SK-N-SH (cell line): ENCODE data around the gene SMARCA1. TPM values are rescaled to one million over a fixed set of nuclear protein-coding genes. Genes with fewer than 3 reads are reported as not detected.

Experiments used
- CTCF ChIA-PET: fragments of 300-600, 350-600 bp; formaldehyde crosslinking; extraction: SDS; loops from one replicate; lab custom pipeline; 2021; lab: Yijun Ruan, JAX
- POLR2A ChIA-PET: fragments of 350-600 bp; sonication (Branson Sonifier 250); formaldehyde crosslinking; extraction: SDS; loops from one replicate; lab custom pipeline; 2020; ENCODE audit warnings: antibody characterized with exemption, inconsistent platforms; lab: Yijun Ruan, JAX
- DNase-seq: peaks from one replicate; pipeline ENCODE4 v3.0.0; 2012
- H2AFZ ChIP-seq: fragments of 200-600 bp; sonication (generic); 2 replicates; pipeline ENCODE4 v1.8.1; 2016; ENCODE audit warnings: antibody characterized with exemption, mild to moderate bottlenecking, low read depth
- H3F3A ChIP-seq: fragments of 200-600 bp; sonication (generic); replicated peaks from 2 replicates; pipeline ENCODE3; 2016; ENCODE audit warnings: antibody characterized with exemption, mild to moderate bottlenecking; ENCODE audit not compliant: insufficient read depth
- H3K27ac ChIP-seq, 2 experiments: fragments of 200-500 bp in 1 of 2; fragments of 200-600 bp in 1 of 2; sonication (Bioruptor generic) in 1 of 2; sonication (generic), shearing (Covaris generic) in 1 of 2; 2 replicates each; pipeline versions ENCODE4 v1.5.1 to v1.6.1; 2014 to 2016; ENCODE audit warnings: low read depth in 2 of 2, inconsistent platforms in 1 of 2, low read length in 1 of 2, mild to moderate bottlenecking in 1 of 2, mixed read lengths in 1 of 2
- H3K27me3 ChIP-seq: fragments of 200-600 bp; sonication (generic), shearing (Covaris generic); 2 replicates; pipeline ENCODE4 v1.6.1; 2016; ENCODE audit warnings: mixed run types; ENCODE audit not compliant: insufficient read depth
- H3K36me3 ChIP-seq, 2 experiments: fragments of 200-500 bp in 1 of 2; fragments of 200-600 bp in 1 of 2; sonication (Bioruptor generic) in 1 of 2; sonication (generic) in 1 of 2; replicated peaks in 1 of 2; 2 replicates each; pipeline versions ENCODE3 to v1.5.1; 2014 to 2016; ENCODE audit warnings: low read length in 1 of 2, mild to moderate bottlenecking in 1 of 2; ENCODE audit not compliant: insufficient read depth in 2 of 2, control insufficient read depth in 1 of 2
- H3K4me1 ChIP-seq, 2 experiments: fragments of 200-500 bp in 1 of 2; fragments of 200-600 bp in 1 of 2; sonication (Bioruptor generic) in 1 of 2; sonication (generic), shearing (Covaris generic) in 1 of 2; 2 replicates each; pipeline versions ENCODE4 v1.5.1 to v1.6.1; 2014 to 2016; ENCODE audit warnings: low read depth in 1 of 2, low read length in 1 of 2, mixed run types in 1 of 2; ENCODE audit not compliant: insufficient read depth in 2 of 2, control insufficient read depth in 1 of 2
- H3K4me2 ChIP-seq: fragments of 200-600 bp; sonication (generic), shearing (Covaris generic); 2 replicates; pipeline ENCODE4 v1.6.1; 2017; ENCODE audit warnings: mixed run types
- H3K4me3 ChIP-seq, 2 experiments: fragments of 200-500 bp in 1 of 2; fragments of 200-600 bp in 1 of 2; sonication (Bioruptor generic) in 1 of 2; sonication (generic), shearing (Covaris generic) in 1 of 2; 2 replicates each; pipeline versions ENCODE4 v1.5.1 to v1.8.1; 2014 to 2016; ENCODE audit warnings: low read depth in 2 of 2, inconsistent platforms in 1 of 2, low read length in 1 of 2, mild to moderate bottlenecking in 1 of 2, mixed read lengths in 1 of 2, moderate library complexity in 1 of 2
- H3K79me2 ChIP-seq: fragments of 200-600 bp; sonication (generic); 2 replicates; pipeline ENCODE4 v1.8.1; 2017; ENCODE audit warnings: mild to moderate bottlenecking; ENCODE audit not compliant: insufficient read depth
- H3K9ac ChIP-seq: fragments of 200-600 bp; sonication (generic); 2 replicates; pipeline ENCODE4 v1.6.1; 2017; ENCODE audit warnings: mixed run types
- H3K9me2 ChIP-seq: fragments of 200-600 bp; sonication (generic); 2 replicates; pipeline ENCODE4 v1.6.1; 2017; ENCODE audit warnings: mixed run types
- H3K9me3 ChIP-seq: fragments of 200-600 bp; sonication (generic); 2 replicates; pipeline ENCODE4 v1.6.1; 2017; ENCODE audit warnings: mixed run types, mild to moderate bottlenecking, moderate library complexity
- H4K20me1 ChIP-seq: fragments of 200-600 bp; sonication (generic); 2 replicates; pipeline ENCODE4 v1.6.1; 2017; ENCODE audit warnings: mild to moderate bottlenecking, mixed run types; ENCODE audit not compliant: insufficient read depth
- CHD2 ChIP-seq: fragments of 150-350 bp; IDR thresholded peaks from 2 replicates; pipeline ENCODE4 v1.6.1; 2018; ENCODE audit warnings: low read length; ENCODE audit not compliant: partially characterized antibody
- ELF1 ChIP-seq: IDR thresholded peaks from 2 replicates; pipeline ENCODE4 v1.4.0; 2012
- FOXJ3 ChIP-seq: sonication (generic); formaldehyde crosslinking; IDR thresholded peaks from 2 replicates; pipeline ENCODE4 v1.5.1; 2020; ENCODE audit warnings: mild to moderate bottlenecking, missing genetic modification reagents
- FOXM1 ChIP-seq: IDR thresholded peaks from 2 replicates; pipeline ENCODE4 v1.4.0; 2012; ENCODE audit warnings: low read depth, mild to moderate bottlenecking
- GABPA ChIP-seq: IDR thresholded peaks from 2 replicates; pipeline ENCODE4 v1.4.0; 2012; ENCODE audit warnings: low read depth, mild to moderate bottlenecking
- JUND ChIP-seq: IDR thresholded peaks from 2 replicates; pipeline ENCODE4 v1.4.0; 2012
- MEF2A ChIP-seq: IDR thresholded peaks from 2 replicates; pipeline ENCODE4 v1.4.0; 2012; ENCODE audit warnings: low read depth, borderline replicate concordance
- RAD21 ChIP-seq: IDR thresholded peaks from 2 replicates; pipeline ENCODE4 v1.6.1; 2012; ENCODE audit warnings: mild to moderate bottlenecking, low read length
- RCOR1 ChIP-seq: fragments of 150-350 bp; IDR thresholded peaks from 2 replicates; pipeline ENCODE4 v1.6.1; 2017; ENCODE audit warnings: antibody characterized with exemption, low read length
- REST ChIP-seq: IDR thresholded peaks from 2 replicates; pipeline ENCODE4 v1.6.1; 2012; ENCODE audit warnings: mild to moderate bottlenecking, low read depth, low read length, moderate library complexity
- WGBS: methylation state at CpG from one replicate; pipeline ENCODE4 v1.1.6; 2017; ENCODE audit warnings: low lambda C conversion rate; 5-methylcytosine and 5-hydroxymethylcytosine counted together
- polyA plus RNA-seq, 3 experiments: library from polyadenylated mRNA; depleted of rRNA; stranded (reverse); fragments of >200 nt; gene quantifications; 2 replicates each; pipeline ENCODE4 v1.2.3, GENCODE V29; 2012
- TF ChIP-seq, protein P1 (sequence below): fragments of 150-350 bp; IDR thresholded peaks from 2 replicates; pipeline ENCODE4 v1.6.1; 2017; ENCODE audit warnings: antibody characterized with exemption, low read length, low read depth, borderline replicate concordance
- TF ChIP-seq, protein P2 (sequence below): IDR thresholded peaks from 2 replicates; pipeline ENCODE4 v1.4.0; 2012; ENCODE audit warnings: low read depth, borderline replicate concordance
- TF ChIP-seq, protein P3 (sequence below): IDR thresholded peaks from 2 replicates; pipeline ENCODE4 v1.4.0; 2012; ENCODE audit warnings: low read depth, borderline replicate concordance

SMARCA1 gene
- polyA plus RNA-seq, 1 of the 3 experiments (the other 2 are of a cell fraction), result 17.1 TPM

GRCh38 chrX:129450123-129450522, 73.2 kb downstream of the SMARCA1 start:
- POLR2A ChIA-PET, result no interaction called here

More at GRCh38 chrX:129450123-129450522, 73.2 kb downstream of the SMARCA1 start:
- no peak overlapping the region for H2AFZ ChIP-seq
- no peak for TF ChIP-seq GABPA
- TF ChIP-seq, protein P1, sequence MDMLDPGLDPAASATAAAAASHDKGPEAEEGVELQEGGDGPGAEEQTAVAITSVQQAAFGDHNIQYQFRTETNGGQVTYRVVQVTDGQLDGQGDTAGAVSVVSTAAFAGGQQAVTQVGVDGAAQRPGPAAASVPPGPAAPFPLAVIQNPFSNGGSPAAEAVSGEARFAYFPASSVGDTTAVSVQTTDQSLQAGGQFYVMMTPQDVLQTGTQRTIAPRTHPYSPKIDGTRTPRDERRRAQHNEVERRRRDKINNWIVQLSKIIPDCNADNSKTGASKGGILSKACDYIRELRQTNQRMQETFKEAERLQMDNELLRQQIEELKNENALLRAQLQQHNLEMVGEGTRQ, result no peak
- no peak for TF ChIP-seq MEF2A
- no peak for TF ChIP-seq CHD2
- no peak for TF ChIP-seq REST
- TF ChIP-seq RCOR1, result no peak
- TF ChIP-seq RAD21, result no peak
- no peak for TF ChIP-seq FOXM1
- no peak for TF ChIP-seq FOXJ3
- TF ChIP-seq, protein P2, sequence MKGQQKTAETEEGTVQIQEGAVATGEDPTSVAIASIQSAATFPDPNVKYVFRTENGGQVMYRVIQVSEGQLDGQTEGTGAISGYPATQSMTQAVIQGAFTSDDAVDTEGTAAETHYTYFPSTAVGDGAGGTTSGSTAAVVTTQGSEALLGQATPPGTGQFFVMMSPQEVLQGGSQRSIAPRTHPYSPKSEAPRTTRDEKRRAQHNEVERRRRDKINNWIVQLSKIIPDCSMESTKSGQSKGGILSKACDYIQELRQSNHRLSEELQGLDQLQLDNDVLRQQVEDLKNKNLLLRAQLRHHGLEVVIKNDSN, result no peak
- no peak for TF ChIP-seq JUND
- no peak for TF ChIP-seq ELF1
- TF ChIP-seq, protein P3, sequence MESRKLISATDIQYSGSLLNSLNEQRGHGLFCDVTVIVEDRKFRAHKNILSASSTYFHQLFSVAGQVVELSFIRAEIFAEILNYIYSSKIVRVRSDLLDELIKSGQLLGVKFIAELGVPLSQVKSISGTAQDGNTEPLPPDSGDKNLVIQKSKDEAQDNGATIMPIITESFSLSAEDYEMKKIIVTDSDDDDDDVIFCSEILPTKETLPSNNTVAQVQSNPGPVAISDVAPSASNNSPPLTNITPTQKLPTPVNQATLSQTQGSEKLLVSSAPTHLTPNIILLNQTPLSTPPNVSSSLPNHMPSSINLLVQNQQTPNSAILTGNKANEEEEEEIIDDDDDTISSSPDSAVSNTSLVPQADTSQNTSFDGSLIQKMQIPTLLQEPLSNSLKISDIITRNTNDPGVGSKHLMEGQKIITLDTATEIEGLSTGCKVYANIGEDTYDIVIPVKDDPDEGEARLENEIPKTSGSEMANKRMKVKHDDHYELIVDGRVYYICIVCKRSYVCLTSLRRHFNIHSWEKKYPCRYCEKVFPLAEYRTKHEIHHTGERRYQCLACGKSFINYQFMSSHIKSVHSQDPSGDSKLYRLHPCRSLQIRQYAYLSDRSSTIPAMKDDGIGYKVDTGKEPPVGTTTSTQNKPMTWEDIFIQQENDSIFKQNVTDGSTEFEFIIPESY, result no peak
- TF ChIP-seq, all 33 proteins: peak for 0
- Histone ChIP-seq H4K20me1 (no peaks in the 10 kb centered on the region), H3K4me1 (no peaks in the 10 kb centered on the region), H3F3A (no peaks in the 10 kb centered on the region), H3K4me2 (no peak overlapping the region), H3K27me3 (no peaks in the 10 kb centered on the region), H3K9me3 (no peaks in the 10 kb centered on the region), H3K9ac (no peak overlapping the region), H3K9me2 (no peaks in the 10 kb centered on the region), H3K36me3 (peaks cover 11 to 16% of the 10 kb centered on the region in 2 experiments), H3K79me2 (no peaks in the 10 kb centered on the region), H3K4me3 (no peak overlapping the region), H3K27ac (no peak overlapping the region)
- CTCF ChIA-PET, result no interaction called here
- 57% methylated on average over 2 of the region's 4 CpGs for whole genome bisulfite sequencing
- no peak for DNase-seq
